ENCODE results near the gene TPX2. TPM values are rescaled to one million over a fixed set of nuclear protein-coding genes. Genes with fewer than 3 reads are reported as not detected.

The TPX2 gene
- total and polyA plus RNA-seq, 2 donors (not counting 3 experiments of a cell fraction or from before 2014, with no cell fraction given) = 24.8 to 114 TPM

DNA sequence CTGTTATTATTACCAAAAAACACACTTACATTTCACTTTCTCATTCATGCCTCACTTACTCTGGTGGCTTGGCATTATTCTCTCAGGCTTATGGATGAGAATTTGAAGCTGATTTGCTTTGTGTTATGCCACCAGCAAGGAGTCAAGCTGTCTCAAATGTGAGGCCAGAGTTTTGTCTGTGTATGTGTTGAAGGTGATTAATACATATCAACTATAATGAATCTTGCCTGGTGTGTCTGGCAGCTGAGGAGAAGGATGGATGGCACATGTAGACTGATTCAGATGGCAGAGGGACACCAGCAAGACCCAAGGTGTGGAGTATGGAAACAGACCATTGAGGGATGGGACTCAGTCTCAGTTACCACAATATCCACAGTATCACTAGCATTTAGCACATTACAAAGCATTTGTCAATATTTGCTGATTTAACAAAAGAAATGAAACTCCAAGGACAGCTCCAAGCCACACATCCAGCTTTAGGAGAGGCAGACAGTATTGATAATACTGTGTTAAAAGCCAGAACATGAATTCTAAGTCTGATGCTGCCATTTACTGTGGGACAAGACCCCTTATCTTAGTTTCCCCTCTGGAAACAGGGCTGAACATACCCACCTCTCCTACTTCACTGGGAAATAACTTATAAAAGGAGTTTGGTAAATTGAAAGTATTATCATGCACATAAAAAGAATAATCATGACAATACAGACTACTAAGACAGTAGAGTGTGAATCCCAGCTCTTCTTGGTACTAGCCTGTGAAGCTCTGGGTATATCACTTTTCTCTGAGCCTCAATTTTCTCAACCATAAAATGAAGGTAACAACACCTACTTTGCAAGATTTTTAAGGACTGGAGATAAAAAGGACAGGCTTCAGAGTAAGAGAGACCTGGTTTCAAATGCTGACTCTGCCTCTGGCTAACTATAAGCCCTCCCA is 27.6 kb upstream of the TPX2 start:
- peak; percentile 12 for FAIRE-seq
- Histone ChIP-seq H3K4me3 (replicated peaks in 1 of 3; ENCODE audit: insufficient read depth in 1 of 3, low read depth in 1 of 3, low read length in 3 of 3) (no peak overlapping the region), H3K36me3 (ENCODE audit: control insufficient read depth in 2 of 2, extremely low read depth in 1 of 2, insufficient read depth in 2 of 2, low read length in 2 of 2) (peaks cover 15 to 18% of the 10 kb centered on the region in 2 experiments), H3K4me2 (ENCODE audit: insufficient read depth, low read length) (peak overlapping the region; percentile 69), H2AFZ (ENCODE audit: low read depth, low read length) (no peak overlapping the region), H3K79me2 (ENCODE audit: control insufficient read depth, insufficient read depth, low read length) (peaks cover 79% of the 10 kb centered on the region), H3K9ac (replicated peaks; ENCODE audit: extremely low read depth, insufficient read depth, low read length) (peak overlapping the region; percentile 89), H3K4me1 (ENCODE audit: control insufficient read depth, extremely low read depth, insufficient read depth, low read length) (peaks cover 44% of the 10 kb centered on the region), H4K20me1 (replicated peaks; ENCODE audit: control insufficient read depth, extremely low read depth, insufficient read depth, low read length) (no peaks in the 10 kb centered on the region), H3K27me3 (ENCODE audit: control insufficient read depth in 2 of 2, insufficient read depth in 2 of 2, low read length in 2 of 2) (no peaks in the 10 kb centered on the region), H3K9me3 (replicated peaks; ENCODE audit: control insufficient read depth, insufficient read depth, low read length) (no peaks in the 10 kb centered on the region), H3K9me1 (replicated peaks; ENCODE audit: control insufficient read depth, extremely low read depth, insufficient read depth, low read length) (no peaks in the 10 kb centered on the region), H3K27ac (ENCODE audit: insufficient read depth, low read depth, low read length) (peak overlapping the region; percentile 97)
- ChIA-PET POLR2A (interaction anchor here (3.4 kb wide), 1 partner anchor 12 kb away, joined by 22 read pairs; the partner anchor contains the start of gene BCL2L1), CTCF (interaction anchor here (1.2 to 5.4 kb wide), 5 partner anchors 12 to 77 kb away, joined by 4 to 48 read pairs (median 16); no protein-coding TSS in a partner anchor)
- no TSS peak for BruUV-seq (replicated peaks)
- intact Hi-C loops (cut with micrococcal nuclease) (loop anchor here (1.0 to 2.0 kb wide), 7 partner anchors 7 to 138 kb away; partner anchors contain the start of gene ID1), dilution Hi-C loops (cut with MboI; ENCODE audit: extremely low pct_ligation_motif_present, low sequenced_read_pairs) (no loop called here)
- DNase-seq (ENCODE audit: low read depth, low spot score) = no peak
- no peak for TF ChIP-seq FOS (IDR thresholded peaks at IDR 0.05; ENCODE audit: borderline replicate concordance, insufficient read depth, low read length)
- TF ChIP-seq GATA2 (IDR thresholded peaks at IDR 0.05; ENCODE audit: insufficient read depth, insufficient read length, low read depth, low read length) = no peak
- no peak for TF ChIP-seq POLR2A (IDR thresholded peaks at IDR 0.05; ENCODE audit: low read depth, low read length)
- TF ChIP-seq JUN (IDR thresholded peaks at IDR 0.05; ENCODE audit: borderline replicate concordance, insufficient read depth, insufficient read length, low read depth) = no peak
- TF ChIP-seq CTCF (IDR thresholded peaks at IDR 0.05; ENCODE audit: extremely low read depth in 1 of 2, insufficient read depth in 1 of 2, low read depth in 1 of 2, low read length in 2 of 2) = no peak

Data from endothelial cell of umbilical vein (primary cell).